ENCODE results near the gene FANCM.

The FANCM gene

GRCh38 chr14:45227566-45227965, 91.8 kb downstream of the FANCM start:
- CTCF ChIA-PET = interaction anchor here (0.5 to 1.7 kb wide), 2 partner anchors 14 to 24 kb away, joined by 4 to 5 read pairs; no protein-coding TSS in a partner anchor
- H3K9me3 Mint-ChIP-seq = no peaks in the 10 kb centered on the region
- no peak overlapping the region for H3K4me3 Mint-ChIP-seq
- peaks cover 55% of the 10 kb centered on the region for H3K36me3 Mint-ChIP-seq
- no peak for DNase-seq
- H3K27ac Mint-ChIP-seq = no peak overlapping the region
- H3K4me1 Mint-ChIP-seq = peaks cover 29% of the 10 kb centered on the region
- H3K27me3 Mint-ChIP-seq = no peaks in the 10 kb centered on the region

GRCh38 chr14:45238988-45239387, 103.3 kb downstream of the FANCM start:
- no peak overlapping the region for H3K4me3 Mint-ChIP-seq
- no peaks in the 10 kb centered on the region for H3K27me3 Mint-ChIP-seq
- H3K36me3 Mint-ChIP-seq = peaks cover 22% of the 10 kb centered on the region
- CTCF ChIA-PET = interaction anchor here (1.2 kb wide), 1 partner anchor 30 kb away, joined by 3 read pairs; no protein-coding TSS in a partner anchor
- no peaks in the 10 kb centered on the region for H3K4me1 Mint-ChIP-seq
- H3K27ac Mint-ChIP-seq = no peak overlapping the region
- DNase-seq = no peak
- H3K9me3 Mint-ChIP-seq = no peaks in the 10 kb centered on the region

GRCh38 chr14:45242706-45243105, 107.0 kb downstream of the FANCM start:
- Mint-ChIP-seq H3K27me3 (no peaks in the 10 kb centered on the region), H3K4me3 (no peak overlapping the region), H3K4me1 (no peaks in the 10 kb centered on the region), H3K36me3 (peaks cover 16% of the 10 kb centered on the region), H3K9me3 (no peaks in the 10 kb centered on the region), H3K27ac (no peak overlapping the region)
- no peak for DNase-seq
- CTCF ChIA-PET = interaction anchor here (1.8 kb wide), 1 partner anchor 15 kb away, joined by 5 read pairs; no protein-coding TSS in a partner anchor

GRCh38 chr14:45246151-45246550, 110.4 kb downstream of the FANCM start:
- H3K36me3 Mint-ChIP-seq = peaks cover 23% of the 10 kb centered on the region
- no peak for DNase-seq
- H3K27ac Mint-ChIP-seq = no peak overlapping the region
- CTCF ChIA-PET = no interaction called here
- H3K4me3 Mint-ChIP-seq = no peak overlapping the region
- peaks cover 18% of the 10 kb centered on the region for H3K4me1 Mint-ChIP-seq
- no peaks in the 10 kb centered on the region for H3K9me3 Mint-ChIP-seq
- no peaks in the 10 kb centered on the region for H3K27me3 Mint-ChIP-seq

- Mint-ChIP-seq H3K27ac (no peak overlapping the region), H3K36me3 (peaks cover 25% of the 10 kb centered on the region), H3K4me3 (no peak overlapping the region), H3K9me3 (no peaks in the 10 kb centered on the region), H3K27me3 (no peaks in the 10 kb centered on the region), H3K4me1 (peaks cover 23% of the 10 kb centered on the region)
- DNase-seq = no peak
- CTCF ChIA-PET = no interaction called here
Observed at GRCh38 chr14:45246691-45247090, 111.0 kb downstream of the FANCM start.

- no peaks in the 10 kb centered on the region for H3K27me3 Mint-ChIP-seq
- CTCF ChIA-PET = no interaction called here
- DNase-seq = no peak
Observed at GRCh38 chr14:45247427-45247826, 111.7 kb downstream of the FANCM start.

GRCh38 chr14:45249856-45250575, 114.3 kb downstream of the FANCM start:
- peaks cover 22% of the 10 kb centered on the region for H3K36me3 Mint-ChIP-seq
- H3K27ac Mint-ChIP-seq = peak overlapping the region; percentile 69
- DNase-seq = no peak
- H3K9me3 Mint-ChIP-seq = no peaks in the 10 kb centered on the region
- H3K27me3 Mint-ChIP-seq = peaks cover 8% of the 10 kb centered on the region
- CTCF ChIA-PET = no interaction called here
- peaks cover 30% of the 10 kb centered on the region for H3K4me1 Mint-ChIP-seq
- peak overlapping the region; percentile 58 for H3K4me3 Mint-ChIP-seq

More at GRCh38 chr14:45247427-45247826, 111.7 kb downstream of the FANCM start:
- H3K4me3 Mint-ChIP-seq = no peak overlapping the region
- peaks cover 19% of the 10 kb centered on the region for H3K36me3 Mint-ChIP-seq
- H3K9me3 Mint-ChIP-seq = no peaks in the 10 kb centered on the region
- H3K4me1 Mint-ChIP-seq = peaks cover 23% of the 10 kb centered on the region
- H3K27ac Mint-ChIP-seq = no peak overlapping the region

Data from activated naive CD4-positive, alpha-beta T cell treated with anti-CD3 and anti-CD28 coated beads, Interleukin-2, amount 10 ng/mL, durations not matched to agents 7 days and 5 days (primary cell).